ENCODE data around the gene SLC5A11. TPM values are rescaled to one million over a fixed set of nuclear protein-coding genes. Genes with fewer than 3 reads are reported as not detected.

Gene SLC5A11
- total and polyA plus RNA-seq, 11 donors = 0.75 TPM; not detected in 10

- peaks cover 0 to 5% (median 0%) of the 10 kb centered on the region in 12 donors for H3K4me1 ChIP-seq
- intact Hi-C loops (cut with DNase I) = no loop called here
- peaks cover 0 to 93% (median 78%) of the 10 kb centered on the region in 9 donors for H3K36me3 ChIP-seq
- no peak for DNase-seq
- no peak for ATAC-seq
- H3K9me3 ChIP-seq = no peaks in the 10 kb centered on the region
- 90 to 97% (median 93%) methylated on average over 8 of the region's 8 CpGs for WGBS, 4 donors
- TF ChIP-seq CTCF (IDR thresholded peaks at IDR 0.05) (no peak), POLR2A (IDR thresholded peaks at IDR 0.05) (no peak)
- H3K4me3 ChIP-seq = no peak overlapping the region
- no peak overlapping the region for H3K27ac ChIP-seq
- H3K27me3 ChIP-seq = no peaks in the 10 kb centered on the region
These were observed 75.5 kb downstream of the SLC5A11 start for GRCh38 chr16:24921229-24921628.

DNA sequence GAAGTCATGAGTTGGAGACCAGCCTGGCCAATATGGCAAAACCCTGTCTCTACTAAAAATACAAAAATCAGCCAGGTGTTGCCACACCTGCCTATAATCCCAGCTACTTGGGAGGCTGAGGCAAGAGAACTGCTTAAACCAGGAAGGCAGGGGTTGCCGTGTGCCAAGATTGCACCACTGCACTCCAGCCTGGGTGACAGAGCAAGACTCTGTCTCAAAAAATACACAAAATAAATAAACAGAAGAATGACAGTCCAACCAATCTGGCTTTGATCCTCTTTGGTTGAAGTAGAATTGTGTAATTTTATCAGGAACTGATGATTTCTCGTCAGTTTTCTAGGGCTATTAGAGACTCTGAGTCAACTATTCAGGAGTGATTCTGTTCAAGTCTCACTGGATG, 79.4 kb downstream of the SLC5A11 start:
- intact Hi-C loops (cut with DNase I) = no loop called here
- TF ChIP-seq POLR2A (IDR thresholded peaks at IDR 0.05) (no peak), CTCF (IDR thresholded peaks at IDR 0.05) (no peak)
- peaks cover 0 to 100% (median 87%) of the 10 kb centered on the region in 9 donors for H3K36me3 ChIP-seq
- H3K4me1 ChIP-seq = peaks cover 0 to 5% (median 0%) of the 10 kb centered on the region in 12 donors
- H3K27ac ChIP-seq = no peak overlapping the region
- H3K4me3 ChIP-seq = no peak overlapping the region
- H3K9me3 ChIP-seq = no peaks in the 10 kb centered on the region
- no peak for DNase-seq
- no peaks in the 10 kb centered on the region for H3K27me3 ChIP-seq
- 72 to 82% (median 76%) methylated on average over 2 of the region's 2 CpGs for WGBS, 4 donors
- no peak for ATAC-seq

GRCh38 chr16:24929409-24929808, 83.6 kb downstream of the SLC5A11 start:
- WGBS, 4 donors = 81 to 90% (median 84%) methylated on average over 5 of the region's 5 CpGs
- no peak for ATAC-seq
- TF ChIP-seq CTCF (IDR thresholded peaks at IDR 0.05) (no peak), POLR2A (IDR thresholded peaks at IDR 0.05) (no peak)
- Histone ChIP-seq H3K27me3 (no peaks in the 10 kb centered on the region), H3K4me1 (no peaks in the 10 kb centered on the region), H3K27ac (no peak overlapping the region), H3K9me3 (no peaks in the 10 kb centered on the region), H3K36me3 (peaks cover 0 to 100% (median 91%) of the 10 kb centered on the region in 9 donors), H3K4me3 (no peak overlapping the region)
- intact Hi-C loops (cut with DNase I) = no loop called here
- DNase-seq = no peak

DNA sequence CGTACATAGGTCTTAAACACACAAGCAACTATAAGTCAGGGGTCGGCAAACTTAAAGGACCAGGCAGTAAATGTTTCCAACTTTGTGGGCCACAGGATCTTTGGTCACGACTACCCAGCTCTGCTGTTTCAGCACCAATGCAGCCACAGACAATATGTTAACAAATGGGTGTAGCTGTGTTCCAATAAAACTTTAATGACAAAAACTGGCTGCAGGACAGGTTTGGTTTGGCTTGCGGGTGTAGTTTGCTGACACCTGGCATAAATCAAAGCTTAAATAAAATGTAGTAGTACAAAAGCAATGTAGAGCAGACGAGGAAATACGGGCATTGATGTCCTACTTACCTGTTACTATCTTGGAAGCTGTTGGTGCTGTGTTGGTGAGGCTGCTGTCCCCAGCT, 84.7 kb downstream of the SLC5A11 start:
- H3K27me3 ChIP-seq = no peaks in the 10 kb centered on the region
- no peak overlapping the region for H3K27ac ChIP-seq
- H3K9me3 ChIP-seq = no peaks in the 10 kb centered on the region
- peaks cover 0 to 100% (median 94%) of the 10 kb centered on the region in 9 donors for H3K36me3 ChIP-seq
- ATAC-seq (no peak), DNase-seq (no peak)
- TF ChIP-seq POLR2A (IDR thresholded peaks at IDR 0.05) = no peak
- TF ChIP-seq CTCF (IDR thresholded peaks at IDR 0.05) = no peak
- no peaks in the 10 kb centered on the region for H3K4me1 ChIP-seq
- intact Hi-C loops (cut with DNase I) = loop anchor here in 1 of 10 donors (10.0 kb wide), 1 partner anchor 294 kb away; no protein-coding TSS in a partner anchor
- WGBS, 4 donors = 94 to 99% (median 96%) methylated on average over 6 of the region's 6 CpGs
- H3K4me3 ChIP-seq = no peak overlapping the region

All from heart left ventricle (tissue), 16 donors.